AG04450 (cell line): ENCODE measurements around the gene FAM107B. TPM values are rescaled to one million over a fixed set of nuclear protein-coding genes. Genes with fewer than 3 reads are reported as not detected.

Source experiments
- CTCF ChIA-PET: fragments of 300-600, 350-600 bp; formaldehyde crosslinking; extraction: SDS; loops from one replicate; lab custom pipeline; 2022; ENCODE audit warnings: antibody characterized with exemption, inconsistent platforms; lab: Charles Lee
- POLR2A ChIA-PET: fragments of 350-600 bp; formaldehyde crosslinking; extraction: SDS; loops from one replicate; lab custom pipeline; 2021; ENCODE audit warnings: antibody characterized with exemption, inconsistent platforms; lab: Yijun Ruan, JAX
- DNase-seq: peaks from one replicate; pipeline ENCODE4 v3.0.0-alpha.2; 2011; ENCODE audit warnings: low read depth, low spot score
- H3K27ac ChIP-seq: one replicate; pipeline ENCODE4 v1.5.1; 2012; ENCODE audit warnings: low read depth, low read length, control low read depth
- H3K27me3 ChIP-seq: one replicate; pipeline ENCODE4 v1.6.0; 2012; ENCODE audit warnings: low read length; ENCODE audit not compliant: control insufficient read depth, insufficient read depth
- H3K4me3 ChIP-seq: 2 replicates; pipeline ENCODE4 v1.5.1; 2011; ENCODE audit warnings: mild to moderate bottlenecking, low read depth, low read length, control low read depth
- H3K9me3 ChIP-seq: 2 replicates; pipeline ENCODE4 v1.5.1; 2012; ENCODE audit warnings: low read length; ENCODE audit not compliant: control insufficient read depth, insufficient read depth
- polyA plus RNA-seq: library from polyadenylated mRNA; depleted of rRNA; stranded (reverse); fragments of >200 nt; gene quantifications from 2 replicates; pipeline ENCODE4 v1.2.3, GENCODE V29; 2011
- TF ChIP-seq, protein P1 (sequence below): IDR thresholded peaks from 2 replicates; pipeline ENCODE4 v1.5.1; 2011; ENCODE audit warnings: low read depth, low read length, control low read depth, inconsistent platforms

Gene FAM107B
- polyA plus RNA-seq, 1 experiment, result 41.4 TPM

DNA sequence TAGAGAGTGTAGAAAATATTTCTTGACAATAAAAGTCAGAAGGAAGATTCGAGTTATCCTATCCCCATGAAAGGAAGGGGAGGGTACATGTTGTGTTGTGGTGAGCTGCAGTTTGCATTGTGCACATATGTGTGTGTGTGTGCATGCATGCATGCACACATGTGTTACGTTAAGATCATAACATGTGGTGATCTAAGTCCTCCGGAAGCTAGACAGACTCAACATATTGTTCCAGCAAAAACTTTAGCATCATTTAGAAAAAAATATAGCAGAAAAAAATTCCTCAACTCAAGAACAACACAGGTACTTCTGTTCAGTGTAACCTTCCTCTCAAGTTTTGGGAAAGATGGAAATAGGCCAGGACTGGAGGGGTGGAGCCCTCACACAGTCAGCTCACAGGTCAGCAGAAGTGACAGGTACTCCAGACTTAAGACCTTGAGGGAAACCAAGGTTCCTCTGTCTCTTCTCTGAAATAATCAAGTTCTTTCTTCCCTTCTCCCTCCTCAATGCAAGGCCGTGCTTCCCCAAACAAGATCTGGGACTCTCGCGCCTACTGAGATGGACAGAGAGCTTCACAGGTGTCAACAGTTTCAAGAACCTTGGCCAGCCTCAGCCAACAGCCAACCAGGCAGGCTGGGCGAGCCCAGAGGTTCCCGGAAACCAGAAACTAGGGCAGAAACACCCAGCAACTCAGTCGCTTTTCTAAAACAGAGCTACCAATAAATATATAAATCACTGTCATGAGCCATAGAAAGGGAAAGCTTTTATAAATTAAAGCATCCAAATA lies 205.2 kb downstream of the FAM107B start:
- Histone ChIP-seq H3K27me3 (no peaks in the 10 kb centered on the region), H3K27ac (no peak overlapping the region), H3K9me3 (peaks cover 6% of the 10 kb centered on the region), H3K4me3 (no peak overlapping the region)
- POLR2A ChIA-PET, result no interaction called here
- TF ChIP-seq, protein P1, sequence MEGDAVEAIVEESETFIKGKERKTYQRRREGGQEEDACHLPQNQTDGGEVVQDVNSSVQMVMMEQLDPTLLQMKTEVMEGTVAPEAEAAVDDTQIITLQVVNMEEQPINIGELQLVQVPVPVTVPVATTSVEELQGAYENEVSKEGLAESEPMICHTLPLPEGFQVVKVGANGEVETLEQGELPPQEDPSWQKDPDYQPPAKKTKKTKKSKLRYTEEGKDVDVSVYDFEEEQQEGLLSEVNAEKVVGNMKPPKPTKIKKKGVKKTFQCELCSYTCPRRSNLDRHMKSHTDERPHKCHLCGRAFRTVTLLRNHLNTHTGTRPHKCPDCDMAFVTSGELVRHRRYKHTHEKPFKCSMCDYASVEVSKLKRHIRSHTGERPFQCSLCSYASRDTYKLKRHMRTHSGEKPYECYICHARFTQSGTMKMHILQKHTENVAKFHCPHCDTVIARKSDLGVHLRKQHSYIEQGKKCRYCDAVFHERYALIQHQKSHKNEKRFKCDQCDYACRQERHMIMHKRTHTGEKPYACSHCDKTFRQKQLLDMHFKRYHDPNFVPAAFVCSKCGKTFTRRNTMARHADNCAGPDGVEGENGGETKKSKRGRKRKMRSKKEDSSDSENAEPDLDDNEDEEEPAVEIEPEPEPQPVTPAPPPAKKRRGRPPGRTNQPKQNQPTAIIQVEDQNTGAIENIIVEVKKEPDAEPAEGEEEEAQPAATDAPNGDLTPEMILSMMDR, result no peak
- DNase-seq, result no peak
- CTCF ChIA-PET, result interaction anchor here (0.5 to 1.3 kb wide), 2 partner anchors 57 to 254 kb away, joined by 3 to 5 read pairs; no protein-coding TSS in a partner anchor

DNA sequence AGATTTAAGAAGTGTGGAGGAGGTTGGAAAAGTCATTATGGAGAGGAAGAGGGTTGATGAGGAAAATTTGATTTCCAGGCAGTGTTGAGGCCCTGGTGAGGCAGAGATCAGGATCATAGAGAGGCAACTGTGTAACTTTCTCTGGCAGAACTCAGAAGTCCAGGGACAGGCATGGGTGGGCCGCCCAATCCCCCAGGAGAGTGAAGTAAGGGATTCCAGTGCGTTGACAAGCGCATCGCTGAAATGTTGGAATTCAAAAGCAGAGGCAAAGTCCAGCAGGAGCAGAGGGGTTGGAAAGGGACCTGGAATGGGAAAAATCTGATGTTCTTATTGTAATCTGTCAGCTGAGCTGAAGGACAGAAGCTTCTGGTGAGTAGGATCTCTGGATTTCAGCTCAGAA lies 207.3 kb downstream of the FAM107B start:
- TF ChIP-seq, protein P1, result no peak
- Histone ChIP-seq H3K9me3 (peaks cover 6% of the 10 kb centered on the region), H3K27me3 (no peaks in the 10 kb centered on the region), H3K27ac (no peak overlapping the region), H3K4me3 (no peak overlapping the region)
- POLR2A ChIA-PET, result no interaction called here
- DNase-seq, result no peak
- CTCF ChIA-PET, result no interaction called here

DNA sequence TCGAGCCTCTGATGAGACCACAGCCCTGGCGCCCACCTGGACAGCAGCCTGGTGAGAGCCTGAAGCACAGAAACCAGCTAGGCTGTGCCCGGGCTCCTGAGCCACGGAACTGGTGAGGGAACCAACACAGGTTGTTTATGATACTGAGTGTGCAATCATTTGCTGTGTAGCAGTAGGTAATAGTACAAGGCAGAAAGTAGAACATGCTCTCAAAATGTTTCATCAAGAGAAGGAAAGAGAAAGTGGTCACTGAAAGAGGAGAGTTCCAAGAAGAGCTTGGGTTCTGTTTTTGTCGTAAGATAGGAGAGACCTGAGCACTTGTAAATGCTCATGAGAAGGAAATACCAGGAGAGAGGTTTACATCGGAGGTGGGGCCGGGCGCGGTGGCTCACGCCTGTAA lies 208.2 kb downstream of the FAM107B start:
- ChIA-PET CTCF (no interaction called here), POLR2A (no interaction called here)
- no peaks in the 10 kb centered on the region for H3K27me3 ChIP-seq
- H3K27ac ChIP-seq, result no peak overlapping the region
- no peak for DNase-seq
- no peak overlapping the region for H3K4me3 ChIP-seq
- peaks cover 6% of the 10 kb centered on the region for H3K9me3 ChIP-seq
- TF ChIP-seq, protein P1, result no peak

DNA sequence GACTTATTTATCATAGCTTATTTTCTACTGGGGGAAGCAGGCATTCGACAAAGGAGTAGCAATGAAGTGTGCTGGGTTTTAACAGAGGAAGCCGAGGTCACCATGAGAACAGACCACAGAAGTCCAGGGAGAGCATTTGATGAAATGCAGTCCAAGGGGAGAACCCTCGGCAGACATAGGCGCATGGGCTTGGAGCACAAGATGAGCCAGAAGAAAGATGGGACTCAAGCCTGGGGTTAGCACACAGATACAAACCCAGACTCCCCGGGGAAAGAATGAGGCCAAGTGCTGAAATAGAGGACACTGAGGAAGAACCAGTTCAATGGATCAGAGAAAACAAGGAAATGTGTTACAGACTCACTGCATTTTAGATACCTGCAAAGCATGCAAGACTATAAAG lies 209.5 kb downstream of the FAM107B start:
- Histone ChIP-seq H3K9me3 (peaks cover 4% of the 10 kb centered on the region), H3K27me3 (no peaks in the 10 kb centered on the region), H3K27ac (no peak overlapping the region), H3K4me3 (no peak overlapping the region)
- TF ChIP-seq, protein P1, result no peak
- DNase-seq, result no peak
- ChIA-PET POLR2A (no interaction called here), CTCF (no interaction called here)

DNA sequence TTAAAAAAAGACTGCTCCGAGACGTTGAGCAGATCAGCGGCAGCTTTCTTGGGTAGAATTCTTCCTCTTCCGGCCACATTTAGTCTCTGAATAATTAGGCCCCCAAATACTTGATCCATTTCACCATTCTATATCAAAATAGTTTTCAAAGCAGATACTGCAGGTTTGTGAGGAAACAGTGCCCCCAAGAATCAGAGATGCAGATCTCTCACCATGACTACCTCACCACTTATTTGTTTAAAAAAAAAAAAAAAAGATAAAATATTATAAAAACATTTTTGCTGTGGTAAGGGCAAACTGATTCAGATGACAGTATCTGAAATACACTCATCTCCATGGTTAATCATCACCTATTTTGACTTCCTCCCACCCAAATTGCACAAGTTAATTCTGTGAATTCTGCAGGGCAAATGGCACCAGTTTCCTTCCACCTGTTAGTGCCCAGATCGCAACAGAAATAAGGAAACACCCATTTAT lies 210.4 kb downstream of the FAM107B start:
- CTCF ChIA-PET, result interaction anchor here (0.6 to 1.2 kb wide), 2 partner anchors 119 to 328 kb away, joined by 3 to 4 read pairs; no protein-coding TSS in a partner anchor
- H3K4me3 ChIP-seq, result no peak overlapping the region
- H3K27ac ChIP-seq, result no peak overlapping the region
- peaks cover 4% of the 10 kb centered on the region for H3K9me3 ChIP-seq
- no peak for DNase-seq
- TF ChIP-seq, protein P1, result no peak
- POLR2A ChIA-PET, result no interaction called here
- no peaks in the 10 kb centered on the region for H3K27me3 ChIP-seq
